ENCODE results near the gene TIMP2. TPM values are rescaled to one million over a fixed set of nuclear protein-coding genes. Genes with fewer than 3 reads are reported as not detected.
"Not testable (repeated sequence)": the region's sequence is repeated elsewhere in the genome, so short reads cannot be mapped to it uniquely, and the experiment has no call there.

TIMP2 gene
- total RNA-seq, 1 experiment from 2014 or later: 64.8 TPM

GRCh38 chr17:78890498-78890897, 34.7 kb downstream of the TIMP2 start:
- Histone ChIP-seq H3K9me2 (ENCODE audit: insufficient read depth) (no peaks in the 10 kb centered on the region), H3K4me3 (replicated peaks in 1 of 2; ENCODE audit: low read depth in 1 of 2, low read length in 2 of 2) (no peak overlapping the region), H3K36me3 (ENCODE audit: control insufficient read depth in 1 of 2, insufficient read depth in 2 of 2, low read length in 2 of 2) (no peaks in the 10 kb centered on the region), H3K27ac (ENCODE audit: low read depth, low read length) (no peak overlapping the region), H3K9ac (ENCODE audit: low read length) (no peak overlapping the region), H4K20me1 (ENCODE audit: insufficient read depth) (no peaks in the 10 kb centered on the region), H3K4me1 (ENCODE audit: control insufficient read depth in 1 of 2, insufficient read depth in 2 of 2, low read length in 2 of 2) (peaks cover 13 to 25% of the 10 kb centered on the region in 2 experiments), H3K27me3 (ENCODE audit: insufficient read depth, low read length) (no peaks in the 10 kb centered on the region), H3K79me2 (ENCODE audit: insufficient read depth, low read length) (no peaks in the 10 kb centered on the region; the same call in 1 of the 2 replicates), H2AFZ (ENCODE audit: low read depth, low read length, poor library complexity, severe bottlenecking) (no peak overlapping the region), H3K4me2 (ENCODE audit: low read length) (no peak overlapping the region), H3K9me3 (ENCODE audit: control insufficient read depth in 1 of 2, insufficient read depth in 1 of 2, low read depth in 1 of 2, low read length in 2 of 2) (no peaks in the 10 kb centered on the region)
- CTCF ChIA-PET: no interaction called here
- ATAC-seq (no peak), DNase-seq (ENCODE audit: low read depth, low spot score) (no peak)
- intact Hi-C loops (cut with micrococcal nuclease): no loop called here
- POLR2A ChIA-PET: no interaction called here
- no peak for TF ChIP-seq YY1 (IDR thresholded peaks at IDR 0.05; ENCODE audit: extremely low read depth, insufficient replicate concordance, low read depth, low read length)
- TF ChIP-seq RAD21 (IDR thresholded peaks at IDR 0.05; ENCODE audit: low read depth): no peak
- TF ChIP-seq CTCF (IDR thresholded peaks at IDR 0.05 in 2 of 3, conservative IDR thresholded peaks at IDR 0.05 in 1 of 3; ENCODE audit: borderline replicate concordance in 1 of 3, insufficient read depth in 1 of 3, low read depth in 2 of 3, low read length in 2 of 3): no peak
- no peak for TF ChIP-seq POLR2AphosphoS5 (IDR thresholded peaks at IDR 0.05; ENCODE audit: low read depth, low read length)
- TF ChIP-seq MAX (IDR thresholded peaks at IDR 0.05): no peak
- TF ChIP-seq ZNF274 (IDR thresholded peaks at IDR 0.05; ENCODE audit: low read depth, low read length): no peak
- TF ChIP-seq, protein P1, sequence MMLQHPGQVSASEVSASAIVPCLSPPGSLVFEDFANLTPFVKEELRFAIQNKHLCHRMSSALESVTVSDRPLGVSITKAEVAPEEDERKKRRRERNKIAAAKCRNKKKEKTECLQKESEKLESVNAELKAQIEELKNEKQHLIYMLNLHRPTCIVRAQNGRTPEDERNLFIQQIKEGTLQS (IDR thresholded peaks at IDR 0.05): no peak
- TF ChIP-seq, protein P2, sequence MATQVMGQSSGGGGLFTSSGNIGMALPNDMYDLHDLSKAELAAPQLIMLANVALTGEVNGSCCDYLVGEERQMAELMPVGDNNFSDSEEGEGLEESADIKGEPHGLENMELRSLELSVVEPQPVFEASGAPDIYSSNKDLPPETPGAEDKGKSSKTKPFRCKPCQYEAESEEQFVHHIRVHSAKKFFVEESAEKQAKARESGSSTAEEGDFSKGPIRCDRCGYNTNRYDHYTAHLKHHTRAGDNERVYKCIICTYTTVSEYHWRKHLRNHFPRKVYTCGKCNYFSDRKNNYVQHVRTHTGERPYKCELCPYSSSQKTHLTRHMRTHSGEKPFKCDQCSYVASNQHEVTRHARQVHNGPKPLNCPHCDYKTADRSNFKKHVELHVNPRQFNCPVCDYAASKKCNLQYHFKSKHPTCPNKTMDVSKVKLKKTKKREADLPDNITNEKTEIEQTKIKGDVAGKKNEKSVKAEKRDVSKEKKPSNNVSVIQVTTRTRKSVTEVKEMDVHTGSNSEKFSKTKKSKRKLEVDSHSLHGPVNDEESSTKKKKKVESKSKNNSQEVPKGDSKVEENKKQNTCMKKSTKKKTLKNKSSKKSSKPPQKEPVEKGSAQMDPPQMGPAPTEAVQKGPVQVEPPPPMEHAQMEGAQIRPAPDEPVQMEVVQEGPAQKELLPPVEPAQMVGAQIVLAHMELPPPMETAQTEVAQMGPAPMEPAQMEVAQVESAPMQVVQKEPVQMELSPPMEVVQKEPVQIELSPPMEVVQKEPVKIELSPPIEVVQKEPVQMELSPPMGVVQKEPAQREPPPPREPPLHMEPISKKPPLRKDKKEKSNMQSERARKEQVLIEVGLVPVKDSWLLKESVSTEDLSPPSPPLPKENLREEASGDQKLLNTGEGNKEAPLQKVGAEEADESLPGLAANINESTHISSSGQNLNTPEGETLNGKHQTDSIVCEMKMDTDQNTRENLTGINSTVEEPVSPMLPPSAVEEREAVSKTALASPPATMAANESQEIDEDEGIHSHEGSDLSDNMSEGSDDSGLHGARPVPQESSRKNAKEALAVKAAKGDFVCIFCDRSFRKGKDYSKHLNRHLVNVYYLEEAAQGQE (IDR thresholded peaks at IDR 0.05; ENCODE audit: low read depth): no peak
- RAD21 ChIA-PET (ENCODE audit: low non-redundant PET in 1 of 2, low total read pairs in 2 of 2, uncharacterized antibody in 2 of 2, unreplicated experiment in 2 of 2): no interaction called here
- BruUV-seq (replicated peaks): no TSS peak

DNA sequence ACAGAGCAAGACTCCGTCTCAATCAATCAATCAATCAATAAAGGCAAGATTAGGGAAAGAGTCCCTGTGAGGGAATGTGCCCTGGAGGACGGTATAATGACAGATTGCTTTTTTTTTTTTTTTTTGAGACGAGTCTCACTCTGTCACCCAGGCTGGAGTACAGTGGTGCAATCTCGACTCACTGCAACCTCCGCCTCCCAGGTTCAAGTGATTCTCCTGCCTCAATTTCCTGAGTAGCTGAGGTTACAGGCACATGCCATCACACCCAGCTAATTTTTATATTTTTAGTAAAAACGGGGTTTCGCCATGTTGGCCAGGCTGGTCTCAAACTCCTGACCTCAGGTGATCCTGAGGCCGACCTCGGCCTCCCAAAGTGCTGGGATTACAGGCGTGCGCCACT, 35.1 kb downstream of the TIMP2 start:
- H3K79me2 ChIP-seq (ENCODE audit: insufficient read depth, low read length): not testable (repeated sequence)

More for the DNA sequence above, 35.1 kb downstream of the TIMP2 start:
- H4K20me1 ChIP-seq (ENCODE audit: insufficient read depth); DNase-seq (ENCODE audit: low read depth, low spot score); H3K4me3 ChIP-seq (replicated peaks in 1 of 2; ENCODE audit: low read depth in 1 of 2, low read length in 2 of 2); BruUV-seq (replicated peaks); CTCF ChIA-PET; RAD21 ChIA-PET (ENCODE audit: low non-redundant PET in 1 of 2, low total read pairs in 2 of 2, uncharacterized antibody in 2 of 2, unreplicated experiment in 2 of 2); H2AFZ ChIP-seq (ENCODE audit: low read depth, low read length, poor library complexity, severe bottlenecking); H3K27me3 ChIP-seq (ENCODE audit: insufficient read depth, low read length); H3K9me2 ChIP-seq (ENCODE audit: insufficient read depth); H3K36me3 ChIP-seq (ENCODE audit: control insufficient read depth in 1 of 2, insufficient read depth in 2 of 2, low read length in 2 of 2); H3K9ac ChIP-seq (ENCODE audit: low read length); H3K9me3 ChIP-seq (ENCODE audit: control insufficient read depth in 1 of 2, insufficient read depth in 1 of 2, low read depth in 1 of 2, low read length in 2 of 2); H3K27ac ChIP-seq (ENCODE audit: low read depth, low read length); intact Hi-C loops (cut with micrococcal nuclease); ATAC-seq; H3K4me2 ChIP-seq (ENCODE audit: low read length); POLR2A ChIA-PET: not testable (repeated sequence)
- H3K4me1 ChIP-seq (ENCODE audit: control insufficient read depth in 1 of 2, insufficient read depth in 2 of 2, low read length in 2 of 2): peaks cover 17 to 29% of the 10 kb centered on the region in 2 experiments

All from HCT116 (cell line).